ENCODE measurements around the gene COL23A1.

COL23A1 gene

DNA sequence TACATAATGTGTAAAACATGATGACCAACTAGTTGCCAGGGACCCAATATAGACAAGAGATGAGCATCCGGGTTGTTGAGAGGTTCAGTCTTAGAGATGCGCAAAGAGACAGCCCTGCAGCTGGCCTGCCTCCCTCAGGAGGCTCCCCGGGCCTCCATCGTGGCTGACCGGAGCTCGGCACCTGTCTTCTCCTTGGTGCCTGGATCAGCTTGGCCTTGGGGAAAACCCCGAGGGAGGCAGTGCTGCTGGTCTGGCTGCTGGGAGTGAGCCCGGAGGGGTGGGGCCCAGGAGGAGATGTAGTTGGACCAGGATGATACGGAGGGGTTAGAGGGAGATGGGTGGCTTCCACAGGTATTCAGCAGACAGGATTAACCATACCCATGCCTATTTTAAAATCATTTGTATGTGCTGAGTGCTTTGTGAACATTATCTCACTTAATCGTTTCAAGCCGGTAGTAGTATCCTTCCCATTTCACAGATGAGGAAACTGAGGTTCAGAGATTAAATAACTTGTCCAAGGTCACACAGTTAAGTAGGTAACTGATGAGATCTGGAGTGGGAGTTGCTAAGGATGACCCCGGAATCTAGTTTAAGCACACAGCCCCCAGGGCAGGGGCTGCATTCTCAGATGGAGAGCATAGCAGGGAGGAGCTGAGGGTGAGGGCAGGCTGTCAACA, 173.8 kb downstream of the COL23A1 start:
- Histone ChIP-seq H3K36me3 (no peaks in the 10 kb centered on the region), H3K4me3 (ENCODE audit: low read depth in 1 of 2, low read length in 1 of 2) (no peak overlapping the region), H3K9me3 (no peaks in the 10 kb centered on the region)

DNA sequence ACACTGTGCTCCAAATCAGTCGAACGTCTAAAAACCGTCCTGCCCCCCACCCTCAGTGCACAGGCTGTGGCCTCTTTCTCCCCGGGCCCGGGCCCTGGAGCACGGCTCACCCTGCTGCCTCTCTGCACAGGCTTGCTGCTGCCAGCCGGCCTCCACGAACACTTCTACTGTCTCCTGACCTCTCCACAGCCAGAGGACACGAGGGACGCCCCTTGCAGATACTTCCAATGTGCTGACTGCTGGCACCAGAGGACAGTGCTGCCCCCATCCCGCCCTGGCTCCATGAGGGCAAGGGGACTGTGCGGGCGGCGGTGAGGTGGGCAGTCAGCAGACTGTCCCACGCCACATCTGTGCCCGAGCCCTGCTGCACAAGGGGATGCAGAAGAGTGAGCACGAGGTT, 174.8 kb downstream of the COL23A1 start:
- Histone ChIP-seq H3K4me1 (ENCODE audit: control insufficient read depth in 1 of 2, insufficient read depth in 1 of 2, low read depth in 1 of 2, low read length in 1 of 2) (peaks cover 17 to 29% of the 10 kb centered on the region in 2 experiments), H3K9me3 (no peaks in the 10 kb centered on the region)
- TF ChIP-seq, protein P1, sequence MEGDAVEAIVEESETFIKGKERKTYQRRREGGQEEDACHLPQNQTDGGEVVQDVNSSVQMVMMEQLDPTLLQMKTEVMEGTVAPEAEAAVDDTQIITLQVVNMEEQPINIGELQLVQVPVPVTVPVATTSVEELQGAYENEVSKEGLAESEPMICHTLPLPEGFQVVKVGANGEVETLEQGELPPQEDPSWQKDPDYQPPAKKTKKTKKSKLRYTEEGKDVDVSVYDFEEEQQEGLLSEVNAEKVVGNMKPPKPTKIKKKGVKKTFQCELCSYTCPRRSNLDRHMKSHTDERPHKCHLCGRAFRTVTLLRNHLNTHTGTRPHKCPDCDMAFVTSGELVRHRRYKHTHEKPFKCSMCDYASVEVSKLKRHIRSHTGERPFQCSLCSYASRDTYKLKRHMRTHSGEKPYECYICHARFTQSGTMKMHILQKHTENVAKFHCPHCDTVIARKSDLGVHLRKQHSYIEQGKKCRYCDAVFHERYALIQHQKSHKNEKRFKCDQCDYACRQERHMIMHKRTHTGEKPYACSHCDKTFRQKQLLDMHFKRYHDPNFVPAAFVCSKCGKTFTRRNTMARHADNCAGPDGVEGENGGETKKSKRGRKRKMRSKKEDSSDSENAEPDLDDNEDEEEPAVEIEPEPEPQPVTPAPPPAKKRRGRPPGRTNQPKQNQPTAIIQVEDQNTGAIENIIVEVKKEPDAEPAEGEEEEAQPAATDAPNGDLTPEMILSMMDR (IDR thresholded peaks at IDR 0.05), result no peak

More for the DNA sequence above, 173.8 kb downstream of the COL23A1 start:
- Histone ChIP-seq H3K27ac (no peak overlapping the region), H3K4me1 (ENCODE audit: control insufficient read depth in 1 of 2, insufficient read depth in 1 of 2, low read depth in 1 of 2, low read length in 1 of 2) (peaks cover 8 to 21% of the 10 kb centered on the region in 2 experiments), H3K27me3 (no peaks in the 10 kb centered on the region)
- TF ChIP-seq, protein P1 (IDR thresholded peaks at IDR 0.05), result no peak

GRCh38 chr5:178413988-178414387, 176.2 kb downstream of the COL23A1 start:
- H3K9me3 ChIP-seq, result no peaks in the 10 kb centered on the region
- no peak overlapping the region for H3K4me3 ChIP-seq (ENCODE audit: low read depth in 1 of 2, low read length in 1 of 2)
- peaks cover 31 to 43% of the 10 kb centered on the region in 2 experiments for H3K4me1 ChIP-seq (ENCODE audit: control insufficient read depth in 1 of 2, insufficient read depth in 1 of 2, low read depth in 1 of 2, low read length in 1 of 2)
- TF ChIP-seq, protein P1 (IDR thresholded peaks at IDR 0.05), result no peak
- H3K36me3 ChIP-seq, result no peaks in the 10 kb centered on the region
- no peak overlapping the region for H3K27ac ChIP-seq
- no peaks in the 10 kb centered on the region for H3K27me3 ChIP-seq

More for the DNA sequence above, 174.8 kb downstream of the COL23A1 start:
- Histone ChIP-seq H3K27me3 (no peaks in the 10 kb centered on the region), H3K27ac (no peak overlapping the region), H3K36me3 (no peaks in the 10 kb centered on the region), H3K4me3 (ENCODE audit: low read depth in 1 of 2, low read length in 1 of 2) (no peak overlapping the region)

GRCh38 chr5:178411083-178411482, 179.1 kb downstream of the COL23A1 start:
- no peaks in the 10 kb centered on the region for H3K9me3 ChIP-seq
- H3K4me1 ChIP-seq (ENCODE audit: control insufficient read depth in 1 of 2, insufficient read depth in 1 of 2, low read depth in 1 of 2, low read length in 1 of 2), result peaks cover 27 to 32% of the 10 kb centered on the region in 2 experiments
- no peaks in the 10 kb centered on the region for H3K27me3 ChIP-seq
- peak overlapping the region; percentile 57 for H3K27ac ChIP-seq
- no peaks in the 10 kb centered on the region for H3K36me3 ChIP-seq
- H3K4me3 ChIP-seq (ENCODE audit: low read depth in 1 of 2, low read length in 1 of 2), result no peak overlapping the region
- TF ChIP-seq, protein P1 (IDR thresholded peaks at IDR 0.05), result no peak

DNA sequence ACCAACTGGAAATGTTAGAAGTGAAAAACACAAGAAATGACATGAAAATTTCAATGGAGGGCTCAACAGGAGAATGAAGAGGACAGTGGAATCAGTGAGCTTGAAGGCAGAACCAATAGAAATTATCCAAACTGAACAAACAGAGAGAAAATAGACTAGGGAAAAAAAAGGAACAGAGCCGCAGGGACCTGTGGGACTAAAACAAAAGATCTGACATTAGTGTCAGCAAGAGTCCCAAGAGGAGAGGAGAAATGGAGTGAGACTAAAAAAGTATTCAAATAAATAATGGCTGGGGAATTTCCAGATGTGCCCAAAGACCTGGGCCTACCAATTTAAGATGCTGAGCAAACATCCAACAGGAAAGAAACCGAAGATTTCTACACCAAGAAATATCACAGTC, 182.5 kb downstream of the COL23A1 start:
- H3K27me3 ChIP-seq, result no peaks in the 10 kb centered on the region
- TF ChIP-seq, protein P1 (IDR thresholded peaks at IDR 0.05), result no peak
- H3K4me3 ChIP-seq (ENCODE audit: low read depth in 1 of 2, low read length in 1 of 2), result no peak overlapping the region
- no peaks in the 10 kb centered on the region for H3K9me3 ChIP-seq
- no peak overlapping the region for H3K27ac ChIP-seq
- H3K4me1 ChIP-seq (ENCODE audit: control insufficient read depth in 1 of 2, insufficient read depth in 1 of 2, low read depth in 1 of 2, low read length in 1 of 2), result peaks cover 32 to 40% of the 10 kb centered on the region in 2 experiments
- no peaks in the 10 kb centered on the region for H3K36me3 ChIP-seq

Measured in neutrophil (primary cell).